ENCODE measurements around the gene HMGXB4.

GRCh38 chr22:35274154-35274871, 17.0 kb downstream of the HMGXB4 start:
- TF ChIP-seq CTCF (IDR thresholded peaks at IDR 0.05) (no peak), POLR2A (IDR thresholded peaks at IDR 0.05; ENCODE audit: low read depth) (no peak), EP300 (IDR thresholded peaks at IDR 0.05) (no peak), POLR2AphosphoS5 (IDR thresholded peaks at IDR 0.05) (no peak)

Data from esophagus muscularis mucosa (tissue), 4 donors.